Thyroid gland (tissue), 4 donors: Measurements from ENCODE around the gene FERMT1.

ENCODE experiments used
- CTCF ChIP-seq, 6 experiments: fragments of 200-600 bp in 3 of 6; fragments of 450-650 bp in 3 of 6; sonication (generic) in 3 of 6; IDR thresholded peaks; one replicate each; pipeline ENCODE4 v1.5.1; 2016 to 2019; ENCODE audit warnings: antibody characterized with exemption in 6 of 6, mild to moderate bottlenecking in 2 of 6, inconsistent platforms in 1 of 6, moderate library complexity in 1 of 6
- POLR2A ChIP-seq, 2 donors: fragments of 450-650 bp; IDR thresholded peaks; one replicate each; pipeline ENCODE4 v1.6.1; 2017; ENCODE audit warnings: antibody characterized with exemption in 2 of 2, mild to moderate bottlenecking in 2 of 2, moderate library complexity in 1 of 2

GRCh38 chr20:6036213-6036612 lies 86.6 kb downstream of the FERMT1 start:
- TF ChIP-seq POLR2A (IDR thresholded peaks at IDR 0.05) (no peak), CTCF (IDR thresholded peaks at IDR 0.05) (no peak)
